Vagina (tissue), 2 donors: ENCODE results near the gene DBH.

Experiments used
- CTCF ChIP-seq, 3 experiments: fragments of 450-650 bp in 2 of 3; fragments of 200-600 bp in 1 of 3; sonication (generic) in 1 of 3; IDR thresholded peaks; one replicate each; pipeline ENCODE4 v1.5.1; 2017 to 2019; ENCODE audit warnings: antibody characterized with exemption in 3 of 3, mild to moderate bottlenecking in 2 of 3, moderate library complexity in 2 of 3
- POLR2A ChIP-seq, 2 donors: fragments of 450-650 bp; IDR thresholded peaks; one replicate each; pipeline ENCODE4 v1.6.1; 2017; ENCODE audit warnings: antibody characterized with exemption in 2 of 2, mild to moderate bottlenecking in 2 of 2, moderate library complexity in 2 of 2
- POLR2AphosphoS5 ChIP-seq, 2 donors: sonication (generic); formaldehyde crosslinking; IDR thresholded peaks; one replicate each; pipeline ENCODE4 v1.9.0; 2017; ENCODE audit warnings: antibody characterized with exemption in 2 of 2, mild to moderate bottlenecking in 2 of 2, low read depth in 1 of 2; ENCODE audit not compliant: insufficient read depth in 1 of 2

- TF ChIP-seq CTCF (IDR thresholded peaks at IDR 0.05) (no peak), POLR2A (IDR thresholded peaks at IDR 0.05) (no peak), POLR2AphosphoS5 (IDR thresholded peaks at IDR 0.05; ENCODE audit: insufficient read depth in 1 of 2, low read depth in 1 of 2) (no peak)
Observed at GRCh38 chr9:133670466-133670865, 34.3 kb downstream of the DBH start.
